Omental fat pad (tissue), 4 donors: ENCODE data around the gene VLDLR. TPM values are rescaled to one million over a fixed set of nuclear protein-coding genes. Genes with fewer than 3 reads are reported as not detected.

ENCODE experiments used
- ATAC-seq: fragments of 150-250 bp; one replicate; pipeline ENCODE4 v1.9.1; 2016; ENCODE audit warnings: mild to moderate bottlenecking, moderate library complexity; ENCODE audit not compliant: low FRiP score
- DNase-seq: peaks from one replicate; pipeline ENCODE4 v3.0.0-alpha.2; 2019; ENCODE audit warnings: low spot score
- total RNA-seq, 4 donors: library from RNA; depleted of rRNA; stranded (reverse); fragments of >200 nt; gene quantifications; one replicate each; pipeline ENCODE4 v1.1.0, GENCODE V29; 2016
- TF ChIP-seq, protein P1 (sequence below), 3 donors: fragments of 450-650 bp; IDR thresholded peaks; one replicate each; pipeline ENCODE4 v1.5.1; 2016 to 2017; ENCODE audit warnings: antibody characterized with exemption in 3 of 3, mild to moderate bottlenecking in 3 of 3, moderate library complexity in 2 of 3

The VLDLR gene
- total RNA-seq, 4 donors from 2014 or later = 5.4 to 39.3 (median 16.1) TPM

DNA sequence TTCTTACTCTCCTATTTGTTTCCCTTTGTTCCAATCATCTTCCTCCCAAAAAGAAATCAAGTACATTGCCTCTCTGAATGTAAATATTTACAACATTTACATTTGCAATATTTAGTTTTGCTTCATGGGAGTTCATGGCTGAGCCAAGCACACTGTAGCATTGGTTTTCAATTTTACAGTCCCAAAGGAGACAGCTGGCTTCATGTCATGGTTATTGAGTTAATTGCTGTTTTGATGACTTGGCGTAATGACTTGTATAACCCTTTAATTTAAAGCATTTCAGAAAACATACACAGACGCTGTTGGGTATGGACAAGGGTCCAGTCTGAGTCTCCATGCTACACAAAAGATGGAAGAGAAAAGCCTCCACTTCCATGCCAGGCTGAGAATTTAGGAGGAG lies 25.6 kb upstream of the VLDLR start:
- TF ChIP-seq, protein P1, sequence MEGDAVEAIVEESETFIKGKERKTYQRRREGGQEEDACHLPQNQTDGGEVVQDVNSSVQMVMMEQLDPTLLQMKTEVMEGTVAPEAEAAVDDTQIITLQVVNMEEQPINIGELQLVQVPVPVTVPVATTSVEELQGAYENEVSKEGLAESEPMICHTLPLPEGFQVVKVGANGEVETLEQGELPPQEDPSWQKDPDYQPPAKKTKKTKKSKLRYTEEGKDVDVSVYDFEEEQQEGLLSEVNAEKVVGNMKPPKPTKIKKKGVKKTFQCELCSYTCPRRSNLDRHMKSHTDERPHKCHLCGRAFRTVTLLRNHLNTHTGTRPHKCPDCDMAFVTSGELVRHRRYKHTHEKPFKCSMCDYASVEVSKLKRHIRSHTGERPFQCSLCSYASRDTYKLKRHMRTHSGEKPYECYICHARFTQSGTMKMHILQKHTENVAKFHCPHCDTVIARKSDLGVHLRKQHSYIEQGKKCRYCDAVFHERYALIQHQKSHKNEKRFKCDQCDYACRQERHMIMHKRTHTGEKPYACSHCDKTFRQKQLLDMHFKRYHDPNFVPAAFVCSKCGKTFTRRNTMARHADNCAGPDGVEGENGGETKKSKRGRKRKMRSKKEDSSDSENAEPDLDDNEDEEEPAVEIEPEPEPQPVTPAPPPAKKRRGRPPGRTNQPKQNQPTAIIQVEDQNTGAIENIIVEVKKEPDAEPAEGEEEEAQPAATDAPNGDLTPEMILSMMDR (IDR thresholded peaks at IDR 0.05) = no peak
- ATAC-seq (no peak), DNase-seq (no peak)

DNA sequence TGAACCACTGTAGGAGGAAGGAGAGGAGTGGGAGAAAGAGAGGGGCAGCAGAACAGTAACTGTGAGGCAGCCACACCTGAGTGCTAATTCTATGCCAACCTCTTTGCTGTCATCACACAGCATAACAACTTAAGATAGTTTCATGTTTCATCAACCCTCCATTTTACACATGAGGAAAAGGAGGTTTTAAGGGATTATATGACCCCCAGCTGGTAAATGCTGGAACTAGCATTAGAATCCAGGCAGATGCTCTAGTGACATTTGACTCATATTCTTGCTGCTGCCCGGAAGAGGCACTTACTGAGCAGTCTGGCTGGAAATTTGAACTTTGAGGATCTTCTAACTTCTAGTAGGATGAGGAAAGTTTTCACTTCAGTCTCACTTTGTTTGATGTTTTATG lies 24.1 kb upstream of the VLDLR start:
- DNase-seq = no peak
- TF ChIP-seq, protein P1 (IDR thresholded peaks at IDR 0.05) = no peak
- ATAC-seq = no peak

DNA sequence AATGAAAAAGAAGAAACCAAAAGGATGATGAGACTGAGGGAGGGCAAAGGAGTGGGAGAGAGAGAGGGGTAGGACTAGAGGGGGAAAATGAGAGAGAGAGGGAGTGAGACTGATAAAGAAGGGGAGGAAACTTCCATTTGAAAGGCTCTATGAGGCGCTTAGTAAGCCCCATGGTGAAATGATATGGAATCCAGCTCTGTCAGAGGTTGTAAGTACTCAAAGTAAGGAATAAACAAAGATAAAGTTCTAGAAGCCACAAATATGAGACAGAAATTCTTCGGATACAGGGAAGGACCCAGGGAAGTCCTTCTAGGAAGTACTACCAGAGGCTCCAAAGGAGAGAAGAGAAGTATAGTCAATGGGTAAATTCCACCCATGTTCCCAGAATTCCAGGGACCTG lies 21.7 kb upstream of the VLDLR start:
- DNase-seq = no peak
- TF ChIP-seq, protein P1 (IDR thresholded peaks at IDR 0.05) = no peak
- ATAC-seq = no peak

DNA sequence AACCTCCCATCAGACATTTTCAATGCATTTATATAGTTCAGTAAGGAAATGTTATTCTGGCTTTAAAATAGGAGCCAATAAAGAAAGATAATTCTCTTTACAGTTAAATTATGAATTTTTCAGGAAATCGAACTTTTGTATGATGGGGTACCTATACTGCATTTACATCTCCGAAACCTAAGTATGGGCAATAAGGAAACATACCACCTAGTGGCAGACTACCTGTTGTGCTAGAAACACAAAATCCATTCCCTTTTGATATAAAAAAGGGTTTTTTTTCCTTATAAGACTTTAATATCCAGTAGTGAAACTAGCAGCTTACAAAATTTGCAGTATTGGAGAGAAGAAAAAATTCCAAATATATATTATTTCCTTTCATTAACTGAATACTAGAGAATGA lies 21.3 kb upstream of the VLDLR start:
- TF ChIP-seq, protein P1 (IDR thresholded peaks at IDR 0.05) = no peak
- ATAC-seq (no peak), DNase-seq (no peak)

DNA sequence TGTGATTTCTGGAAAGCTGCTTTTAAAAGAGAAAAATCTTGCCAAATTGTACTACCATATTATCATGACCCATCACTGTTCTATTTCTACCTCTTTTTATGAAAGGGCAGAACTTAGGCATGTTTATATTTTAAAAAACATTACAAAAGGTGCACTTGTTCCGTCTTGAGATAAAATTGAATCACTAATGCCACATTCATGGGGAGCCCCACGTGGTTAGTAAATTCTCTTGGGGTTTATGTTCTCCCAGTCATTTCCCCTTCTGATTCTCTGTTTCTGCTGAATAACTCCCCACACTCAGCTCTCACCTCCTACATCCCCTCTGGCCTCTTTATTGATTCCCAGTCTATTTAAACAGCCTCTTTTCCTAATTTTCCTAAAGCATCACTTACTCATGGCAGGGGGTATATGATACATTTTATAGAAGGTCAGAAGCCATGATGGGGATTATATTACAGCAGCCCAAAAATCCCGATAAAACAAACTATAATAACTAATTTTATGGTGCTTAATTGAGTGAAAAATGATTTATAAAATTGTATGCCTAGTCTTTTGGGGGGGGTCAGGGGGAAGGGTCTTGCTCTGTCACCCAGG lies 19.7 kb upstream of the VLDLR start:
- DNase-seq = no peak
- ATAC-seq = no peak
- TF ChIP-seq, protein P1 (IDR thresholded peaks at IDR 0.05) = no peak

DNA sequence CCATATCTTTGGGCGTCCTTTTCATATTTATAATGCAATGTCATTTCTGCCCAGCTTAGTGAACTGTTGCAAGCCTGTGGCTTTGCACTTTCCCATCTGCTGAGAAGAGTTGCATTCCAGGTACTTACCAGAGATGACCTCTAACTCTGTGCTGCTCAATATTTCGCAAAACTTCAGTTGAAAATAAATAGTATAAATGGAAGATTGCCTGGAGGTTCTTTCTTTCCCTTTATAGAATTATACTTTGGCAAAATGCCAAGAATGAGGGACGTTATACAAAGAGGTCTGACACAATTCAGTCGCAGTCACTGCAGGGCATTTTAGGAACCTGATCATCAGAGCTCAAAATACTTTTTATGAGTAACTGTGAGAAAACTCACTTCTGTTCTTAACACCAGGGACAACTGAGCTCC lies 18.9 kb upstream of the VLDLR start:
- ATAC-seq (no peak), DNase-seq (no peak)
- TF ChIP-seq, protein P1 (IDR thresholded peaks at IDR 0.05) = no peak

DNA sequence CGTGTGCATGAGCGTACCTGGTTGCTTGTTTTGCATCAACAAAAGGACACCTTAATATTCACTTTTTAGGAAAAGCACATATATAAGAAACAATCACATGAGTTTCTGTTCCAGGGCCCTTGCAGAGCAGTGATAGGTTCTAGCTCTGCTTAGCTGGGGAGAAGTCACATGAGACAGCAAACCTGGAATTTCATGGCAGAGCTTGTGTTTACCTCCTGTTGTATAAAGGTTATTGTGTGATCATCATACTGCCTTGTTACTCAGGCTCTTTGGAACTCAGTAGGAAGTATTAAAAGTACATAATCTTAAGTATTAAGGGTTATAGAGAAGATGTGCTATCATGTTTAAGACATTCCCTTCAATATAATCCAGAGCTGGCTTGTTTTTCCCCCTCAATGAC lies 18.0 kb upstream of the VLDLR start:
- TF ChIP-seq, protein P1 (IDR thresholded peaks at IDR 0.05) = no peak
- DNase-seq (no peak), ATAC-seq (no peak)
